Chondrocyte (in vitro differentiated cells): ENCODE data around the gene DNTTIP2. TPM values are rescaled to one million over a fixed set of nuclear protein-coding genes. Genes with fewer than 3 reads are reported as not detected.
A peak's percentile ranks its signal among the peaks of the same experiment; 100 is the strongest.
"Not testable (repeated sequence)": the region's sequence is repeated elsewhere in the genome, so short reads cannot be mapped to it uniquely, and the experiment has no call there.

Experiments
- DNase-seq: peaks from one replicate; pipeline ENCODE4 v3.0.0; 2021; ENCODE audit warnings: mixed read lengths, low spot score
- H3K27ac Mint-ChIP-seq: one replicate; pipeline ENCODE4 v1.8.0; 2021; ENCODE audit warnings: mild to moderate bottlenecking, moderate library complexity, mixed read lengths; ENCODE audit not compliant: unreplicated experiment
- H3K27me3 Mint-ChIP-seq: 2 replicates; pipeline ENCODE4 v1.8.0; 2021; ENCODE audit warnings: low read depth, mixed read lengths
- H3K36me3 Mint-ChIP-seq: 2 replicates; pipeline ENCODE4 v1.8.0; 2021; ENCODE audit warnings: low read depth, mixed read lengths
- H3K4me1 Mint-ChIP-seq: 2 replicates; pipeline ENCODE4 v1.8.0; 2021; ENCODE audit warnings: low read depth, mild to moderate bottlenecking, mixed read lengths
- H3K4me3 Mint-ChIP-seq: one replicate; pipeline ENCODE4 v1.8.0; 2021; ENCODE audit warnings: mild to moderate bottlenecking, moderate library complexity, mixed read lengths; ENCODE audit not compliant: unreplicated experiment
- H3K9me3 Mint-ChIP-seq: 2 replicates; pipeline ENCODE4 v1.8.0; 2021; ENCODE audit warnings: low read depth, mixed read lengths
- total RNA-seq: library from RNA; stranded (reverse); gene quantifications from 3 replicates; pipeline ENCODE4 v1.2.1, GENCODE V29; 2021
- TF ChIP-seq, protein P1 (sequence below): fragments of 200-600 bp; sonication (generic); IDR thresholded peaks from 2 replicates; pipeline ENCODE4 v1.5.0; 2021; ENCODE audit warnings: antibody characterized with exemption, mild to moderate bottlenecking, moderate library complexity

Gene DNTTIP2
- total RNA-seq, 1 donor from 2014 or later, result 39.1 TPM

- H3K27ac Mint-ChIP-seq, result no peak overlapping the region
- DNase-seq, result no peak
- H3K36me3 Mint-ChIP-seq, result peaks cover 27% of the 10 kb centered on the region
- no peaks in the 10 kb centered on the region for H3K27me3 Mint-ChIP-seq
- H3K4me3 Mint-ChIP-seq, result peak overlapping the region; percentile 23
- no peaks in the 10 kb centered on the region for H3K9me3 Mint-ChIP-seq
- peaks cover 35% of the 10 kb centered on the region for H3K4me1 Mint-ChIP-seq
- TF ChIP-seq, protein P1, sequence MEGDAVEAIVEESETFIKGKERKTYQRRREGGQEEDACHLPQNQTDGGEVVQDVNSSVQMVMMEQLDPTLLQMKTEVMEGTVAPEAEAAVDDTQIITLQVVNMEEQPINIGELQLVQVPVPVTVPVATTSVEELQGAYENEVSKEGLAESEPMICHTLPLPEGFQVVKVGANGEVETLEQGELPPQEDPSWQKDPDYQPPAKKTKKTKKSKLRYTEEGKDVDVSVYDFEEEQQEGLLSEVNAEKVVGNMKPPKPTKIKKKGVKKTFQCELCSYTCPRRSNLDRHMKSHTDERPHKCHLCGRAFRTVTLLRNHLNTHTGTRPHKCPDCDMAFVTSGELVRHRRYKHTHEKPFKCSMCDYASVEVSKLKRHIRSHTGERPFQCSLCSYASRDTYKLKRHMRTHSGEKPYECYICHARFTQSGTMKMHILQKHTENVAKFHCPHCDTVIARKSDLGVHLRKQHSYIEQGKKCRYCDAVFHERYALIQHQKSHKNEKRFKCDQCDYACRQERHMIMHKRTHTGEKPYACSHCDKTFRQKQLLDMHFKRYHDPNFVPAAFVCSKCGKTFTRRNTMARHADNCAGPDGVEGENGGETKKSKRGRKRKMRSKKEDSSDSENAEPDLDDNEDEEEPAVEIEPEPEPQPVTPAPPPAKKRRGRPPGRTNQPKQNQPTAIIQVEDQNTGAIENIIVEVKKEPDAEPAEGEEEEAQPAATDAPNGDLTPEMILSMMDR, result no peak
Measured at GRCh38 chr1:93876244-93876643, 2.8 kb downstream of the DNTTIP2 start.

DNA sequence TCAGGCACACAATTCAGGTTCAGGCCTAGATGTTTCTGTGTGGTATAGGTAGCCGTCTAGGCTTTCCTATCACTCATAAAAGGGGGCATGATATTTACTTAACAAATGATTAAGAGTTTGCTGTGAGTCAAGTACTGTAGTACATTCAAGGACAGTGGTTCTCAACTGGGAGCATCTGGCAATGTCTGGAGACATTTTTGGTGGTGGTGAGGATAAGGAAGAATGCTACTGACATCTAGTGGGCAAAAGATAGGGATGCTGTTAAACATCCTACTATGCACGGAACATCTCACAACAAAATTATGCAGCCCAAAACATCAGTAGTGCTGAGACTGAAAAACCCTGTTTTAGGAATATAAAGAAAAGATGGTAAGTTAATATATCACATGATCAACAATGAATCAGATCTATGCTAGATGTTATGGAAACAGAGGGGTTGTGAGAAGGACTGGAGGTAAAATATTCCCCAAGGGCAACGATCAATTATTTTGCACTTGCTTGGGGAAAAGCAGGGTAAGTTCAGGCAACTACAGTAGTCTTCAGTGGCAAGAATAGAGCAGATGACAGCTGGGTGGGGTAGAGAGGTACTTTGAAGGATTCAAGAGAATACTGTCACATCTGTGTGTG, 4.9 kb downstream of the DNTTIP2 start:
- Mint-ChIP-seq H3K9me3 (no peaks in the 10 kb centered on the region), H3K4me3 (no peak overlapping the region), H3K27me3 (no peaks in the 10 kb centered on the region), H3K4me1 (peaks cover 27% of the 10 kb centered on the region), H3K36me3 (peaks cover 36% of the 10 kb centered on the region), H3K27ac (no peak overlapping the region)
- TF ChIP-seq, protein P1, result peak; percentile 85
- no peak for DNase-seq

DNA sequence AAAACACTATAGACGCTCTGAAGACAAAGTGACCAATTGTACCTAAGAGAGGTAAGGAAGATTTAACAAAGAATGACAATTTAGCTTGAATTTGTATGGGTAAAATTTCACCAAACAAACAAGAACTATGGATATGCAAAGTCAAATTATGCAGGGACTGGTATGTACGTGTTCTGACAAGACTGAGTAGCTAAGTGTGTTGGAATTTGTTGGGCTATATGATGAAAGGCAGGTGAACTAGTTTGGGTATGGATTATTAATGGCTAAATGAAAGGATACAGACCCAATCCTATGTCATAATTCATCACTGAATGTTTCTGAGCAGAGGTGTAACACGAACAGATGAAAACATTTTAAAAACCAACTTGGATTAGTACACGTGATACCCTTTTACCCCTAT, 7.6 kb downstream of the DNTTIP2 start:
- peaks cover 40% of the 10 kb centered on the region for H3K36me3 Mint-ChIP-seq
- H3K4me1 Mint-ChIP-seq, result peaks cover 3% of the 10 kb centered on the region
- no peak overlapping the region for H3K4me3 Mint-ChIP-seq
- no peaks in the 10 kb centered on the region for H3K9me3 Mint-ChIP-seq
- DNase-seq, result no peak
- TF ChIP-seq, protein P1, result no peak
- no peaks in the 10 kb centered on the region for H3K27me3 Mint-ChIP-seq
- H3K27ac Mint-ChIP-seq, result no peak overlapping the region

GRCh38 chr1:93869653-93870052, 9.4 kb downstream of the DNTTIP2 start:
- Mint-ChIP-seq H3K4me1 (no peaks in the 10 kb centered on the region), H3K4me3 (no peak overlapping the region), H3K27me3 (no peaks in the 10 kb centered on the region), H3K27ac (no peak overlapping the region), H3K9me3 (no peaks in the 10 kb centered on the region), H3K36me3 (peaks cover 31% of the 10 kb centered on the region)
- TF ChIP-seq, protein P1, result no peak
- no peak for DNase-seq

- not testable (repeated sequence) for H3K27me3 Mint-ChIP-seq, H3K27ac Mint-ChIP-seq, DNase-seq, H3K4me3 Mint-ChIP-seq, H3K9me3 Mint-ChIP-seq, H3K4me1 Mint-ChIP-seq
- H3K36me3 Mint-ChIP-seq, result peaks cover 27% of the 10 kb centered on the region
Measured at GRCh38 chr1:93868492-93868891, 10.5 kb downstream of the DNTTIP2 start.

- TF ChIP-seq, protein P1, result no peak
- Mint-ChIP-seq H3K27ac (no peak overlapping the region), H3K4me3 (no peak overlapping the region), H3K27me3 (no peaks in the 10 kb centered on the region), H3K36me3 (peaks cover 15% of the 10 kb centered on the region), H3K9me3 (peaks cover under 1% of the 10 kb centered on the region), H3K4me1 (no peaks in the 10 kb centered on the region)
- DNase-seq, result no peak
Measured at GRCh38 chr1:93865253-93865652, 13.8 kb downstream of the DNTTIP2 start.
